ENCODE data around the gene KLHL29. TPM values are rescaled to one million over a fixed set of nuclear protein-coding genes. Genes with fewer than 3 reads are reported as not detected.

The KLHL29 gene
- total RNA-seq, 1 experiment from 2014 or later: 12.2 TPM

GRCh38 chr2:23523373-23524260 lies 138.6 kb downstream of the KLHL29 start:
- no peak for DNase-seq (ENCODE audit: low spot score)
- TF ChIP-seq EZH2 (IDR thresholded peaks at IDR 0.05; ENCODE audit: borderline replicate concordance, low read depth, low read length, poor library complexity, severe bottlenecking) (no peak), CTCF (conservative IDR thresholded peaks at IDR 0.05; ENCODE audit: low read depth, low read length) (no peak)
- POLR2A ChIA-PET (ENCODE audit: low non-redundant PET): no interaction called here
- H3K4me1 ChIP-seq (ENCODE audit: insufficient read depth, low read length, poor library complexity, severe bottlenecking): peaks cover 23% of the 10 kb centered on the region
- no peak overlapping the region for H3K4me3 ChIP-seq (ENCODE audit: low read depth, low read length, poor library complexity, severe bottlenecking)
- no TSS peak for BruUV-seq (replicated peaks)
- H3K36me3 ChIP-seq (ENCODE audit: insufficient read depth, low read length, poor library complexity, severe bottlenecking): no peaks in the 10 kb centered on the region
- H3K9me3 ChIP-seq (ENCODE audit: low read depth, low read length, poor library complexity, severe bottlenecking): no peaks in the 10 kb centered on the region
- no peaks in the 10 kb centered on the region for H3K27me3 ChIP-seq (replicated peaks; ENCODE audit: insufficient read depth, low read depth, low read length, poor library complexity)
- CTCF ChIA-PET: no interaction called here
- H3K27ac ChIP-seq (ENCODE audit: low read depth, low read length, poor library complexity, severe bottlenecking): peak overlapping the region; percentile 14
- intact Hi-C loops (cut with micrococcal nuclease; ENCODE audit: unreplicated experiment): no loop called here

- no peak overlapping the region for H3K4me3 ChIP-seq (ENCODE audit: low read depth, low read length, poor library complexity, severe bottlenecking)
- H3K27ac ChIP-seq (ENCODE audit: low read depth, low read length, poor library complexity, severe bottlenecking): peak overlapping the region; percentile 19
- POLR2A ChIA-PET (ENCODE audit: low non-redundant PET): no interaction called here
- no peak for DNase-seq (ENCODE audit: low spot score)
- no peak for TF ChIP-seq CTCF (conservative IDR thresholded peaks at IDR 0.05; ENCODE audit: low read depth, low read length)
- TF ChIP-seq EZH2 (IDR thresholded peaks at IDR 0.05; ENCODE audit: borderline replicate concordance, low read depth, low read length, poor library complexity, severe bottlenecking): no peak
- H3K36me3 ChIP-seq (ENCODE audit: insufficient read depth, low read length, poor library complexity, severe bottlenecking): no peaks in the 10 kb centered on the region
- intact Hi-C loops (cut with micrococcal nuclease; ENCODE audit: unreplicated experiment): no loop called here
- no peaks in the 10 kb centered on the region for H3K9me3 ChIP-seq (ENCODE audit: low read depth, low read length, poor library complexity, severe bottlenecking)
- H3K4me1 ChIP-seq (ENCODE audit: insufficient read depth, low read length, poor library complexity, severe bottlenecking): peaks cover 23% of the 10 kb centered on the region
- no TSS peak for BruUV-seq (replicated peaks)
- H3K27me3 ChIP-seq (replicated peaks; ENCODE audit: insufficient read depth, low read depth, low read length, poor library complexity): no peaks in the 10 kb centered on the region
- CTCF ChIA-PET: no interaction called here
Observed at GRCh38 chr2:23524261-23524706, 139.3 kb downstream of the KLHL29 start.

- Histone ChIP-seq H3K4me1 (ENCODE audit: insufficient read depth, low read length, poor library complexity, severe bottlenecking) (peaks cover 23% of the 10 kb centered on the region), H3K4me3 (ENCODE audit: low read depth, low read length, poor library complexity, severe bottlenecking) (no peak overlapping the region), H3K27me3 (replicated peaks; ENCODE audit: insufficient read depth, low read depth, low read length, poor library complexity) (no peaks in the 10 kb centered on the region), H3K9me3 (ENCODE audit: low read depth, low read length, poor library complexity, severe bottlenecking) (no peaks in the 10 kb centered on the region), H3K36me3 (ENCODE audit: insufficient read depth, low read length, poor library complexity, severe bottlenecking) (no peaks in the 10 kb centered on the region), H3K27ac (ENCODE audit: low read depth, low read length, poor library complexity, severe bottlenecking) (peak overlapping the region; percentile 19)
- ChIA-PET CTCF (no interaction called here), POLR2A (ENCODE audit: low non-redundant PET) (no interaction called here)
- no peak for DNase-seq (ENCODE audit: low spot score)
- TF ChIP-seq CTCF (conservative IDR thresholded peaks at IDR 0.05; ENCODE audit: low read depth, low read length) (no peak), EZH2 (IDR thresholded peaks at IDR 0.05; ENCODE audit: borderline replicate concordance, low read depth, low read length, poor library complexity, severe bottlenecking) (no peak)
- intact Hi-C loops (cut with micrococcal nuclease; ENCODE audit: unreplicated experiment): no loop called here
- BruUV-seq (replicated peaks): no TSS peak
Observed at GRCh38 chr2:23525137-23525765, 140.3 kb downstream of the KLHL29 start.
